ENCODE data around the gene MED12L. TPM values are rescaled to one million over a fixed set of nuclear protein-coding genes. Genes with fewer than 3 reads are reported as not detected.

MED12L gene
- total RNA-seq, 1 experiment from 2014 or later: 3.0 TPM

GRCh38 chr3:151214459-151214858 is 129.0 kb downstream of the MED12L start:
- Histone ChIP-seq H3K4me2 (no peak overlapping the region), H2AFZ (peak overlapping the region; percentile 36; the same call in 1 of the 2 replicates), H3K9me2 (ENCODE audit: insufficient read depth) (no peaks in the 10 kb centered on the region), H3K9me3 (ENCODE audit: insufficient read depth, low read depth) (peaks cover 6% of the 10 kb centered on the region), H3K4me3 (no peak overlapping the region), H4K20me1 (ENCODE audit: insufficient read depth) (no peaks in the 10 kb centered on the region), H3K4me1 (replicated peaks; ENCODE audit: insufficient read depth) (peaks cover 26% of the 10 kb centered on the region), H3K36me3 (ENCODE audit: low read depth) (no peaks in the 10 kb centered on the region), H3F3A (ENCODE audit: insufficient read depth, low read depth) (peaks cover 14% of the 10 kb centered on the region; the same call in 1 of the 2 replicates), H3K79me2 (ENCODE audit: low read depth) (no peaks in the 10 kb centered on the region), H3K27me3 (ENCODE audit: insufficient read depth, low read depth) (no peaks in the 10 kb centered on the region), H3K27ac (no peak overlapping the region)
- TF ChIP-seq EZH2 (IDR thresholded peaks at IDR 0.05; ENCODE audit: low read depth): no peak
- TF ChIP-seq CTCF (conservative IDR thresholded peaks at IDR 0.05): 0 out of 2 replicates have a peak, but pooled peaks have one; percentile 17
- ChIA-PET CTCF (no interaction called here), POLR2A (ENCODE audit: unreplicated experiment) (no interaction called here)
- DNase-seq: no peak
- intact Hi-C loops (cut with micrococcal nuclease; ENCODE audit: unreplicated experiment): no loop called here
- BruUV-seq (replicated peaks): no TSS peak

- peaks cover 10% of the 10 kb centered on the region for H3K9me3 ChIP-seq (ENCODE audit: insufficient read depth, low read depth)
- no peaks in the 10 kb centered on the region for H4K20me1 ChIP-seq (ENCODE audit: insufficient read depth)
- H3K9me2 ChIP-seq (ENCODE audit: insufficient read depth): no peaks in the 10 kb centered on the region
- ChIA-PET POLR2A (ENCODE audit: unreplicated experiment) (interaction anchor here (0.6 kb wide), 2 partner anchors 177 to 775 kb away, joined by 3 read pairs; no protein-coding TSS in a partner anchor), CTCF (no interaction called here)
- no peak overlapping the region for H3K4me3 ChIP-seq
- peaks cover 15% of the 10 kb centered on the region; the same call in 1 of the 2 replicates for H3F3A ChIP-seq (ENCODE audit: insufficient read depth, low read depth)
- no peak overlapping the region for H2AFZ ChIP-seq
- no peaks in the 10 kb centered on the region for H3K27me3 ChIP-seq (ENCODE audit: insufficient read depth, low read depth)
- peaks cover 29% of the 10 kb centered on the region for H3K4me1 ChIP-seq (replicated peaks; ENCODE audit: insufficient read depth)
- intact Hi-C loops (cut with micrococcal nuclease; ENCODE audit: unreplicated experiment): no loop called here
- no peaks in the 10 kb centered on the region for H3K79me2 ChIP-seq (ENCODE audit: low read depth)
- DNase-seq: no peak
- no peaks in the 10 kb centered on the region for H3K36me3 ChIP-seq (ENCODE audit: low read depth)
- no TSS peak for BruUV-seq (replicated peaks)
- TF ChIP-seq EZH2 (IDR thresholded peaks at IDR 0.05; ENCODE audit: low read depth) (no peak), CTCF (conservative IDR thresholded peaks at IDR 0.05) (no peak)
- H3K27ac ChIP-seq: no peak overlapping the region
- no peak overlapping the region for H3K4me2 ChIP-seq
These were observed 131.5 kb downstream of the MED12L start for GRCh38 chr3:151216641-151217607.

- intact Hi-C loops (cut with micrococcal nuclease; ENCODE audit: unreplicated experiment): no loop called here
- BruUV-seq (replicated peaks): no TSS peak
- no peak for DNase-seq
- H3K9me3 ChIP-seq (ENCODE audit: insufficient read depth, low read depth): peaks cover 12% of the 10 kb centered on the region
- TF ChIP-seq CTCF (conservative IDR thresholded peaks at IDR 0.05): no peak
- no peaks in the 10 kb centered on the region for H3K27me3 ChIP-seq (ENCODE audit: insufficient read depth, low read depth)
- ChIA-PET POLR2A (ENCODE audit: unreplicated experiment) (no interaction called here), CTCF (no interaction called here)
- no peaks in the 10 kb centered on the region for H4K20me1 ChIP-seq (ENCODE audit: insufficient read depth)
- H2AFZ ChIP-seq: no peak overlapping the region
- no peak overlapping the region for H3K4me3 ChIP-seq
- H3F3A ChIP-seq (ENCODE audit: insufficient read depth, low read depth): peaks cover 15% of the 10 kb centered on the region; the same call in 1 of the 2 replicates
- H3K79me2 ChIP-seq (ENCODE audit: low read depth): no peaks in the 10 kb centered on the region
- peaks cover 29% of the 10 kb centered on the region for H3K4me1 ChIP-seq (replicated peaks; ENCODE audit: insufficient read depth)
- no peak overlapping the region for H3K4me2 ChIP-seq
- no peak overlapping the region for H3K27ac ChIP-seq
- no peaks in the 10 kb centered on the region for H3K9me2 ChIP-seq (ENCODE audit: insufficient read depth)
- no peaks in the 10 kb centered on the region for H3K36me3 ChIP-seq (ENCODE audit: low read depth)
These were observed 132.7 kb downstream of the MED12L start for GRCh38 chr3:151218136-151218535.
